Fibroblast of lung (primary cell): Measurements from ENCODE around the gene PDZD2. TPM values are rescaled to one million over a fixed set of nuclear protein-coding genes. Genes with fewer than 3 reads are reported as not detected.

ENCODE experiments used
- DNase-seq, 2 donors: peaks; one replicate each; pipeline versions ENCODE4 v3.0.0 to v3.0.0-alpha.2; 2010; ENCODE audit warnings: low read depth in 2 of 2
- H2AFZ ChIP-seq: 2 replicates; pipeline ENCODE4 v1.5.1; 2012; ENCODE audit warnings: low read length, control low read depth, inconsistent platforms
- H3K27ac ChIP-seq: 2 replicates; pipeline ENCODE4 v1.5.1; 2011; ENCODE audit warnings: low read length, control low read depth; ENCODE audit not compliant: insufficient read depth
- H3K27me3 ChIP-seq: 2 replicates; pipeline ENCODE4 v1.5.1; 2011; ENCODE audit warnings: mild to moderate bottlenecking, low read length; ENCODE audit not compliant: control insufficient read depth, insufficient read depth
- H3K36me3 ChIP-seq: 2 replicates; pipeline ENCODE4 v1.5.1; 2011; ENCODE audit warnings: low read length; ENCODE audit not compliant: control insufficient read depth, insufficient read depth
- H3K4me1 ChIP-seq: 2 replicates; pipeline ENCODE4 v1.5.1; 2011; ENCODE audit warnings: low read length; ENCODE audit not compliant: control insufficient read depth, insufficient read depth; ENCODE audit errors: extremely low read depth
- H3K4me2 ChIP-seq: 2 replicates; pipeline ENCODE4 v1.5.1; 2011; ENCODE audit warnings: low read length, control low read depth; ENCODE audit not compliant: insufficient read depth; ENCODE audit errors: extremely low read depth
- H3K4me3 ChIP-seq, 4 experiments: fragments of 200-600 bp in 1 of 4; sonication (generic) in 1 of 4; replicated peaks in 1 of 4; 2 replicates each; pipeline ENCODE4 v1.5.1; 2011 to 2016; ENCODE audit warnings: low read length in 4 of 4, low read depth in 3 of 4, mild to moderate bottlenecking in 3 of 4, control low read depth in 2 of 4, inconsistent platforms in 1 of 4, mixed read lengths in 1 of 4; ENCODE audit not compliant: insufficient read depth in 1 of 4; ENCODE audit errors: control extremely low read depth in 1 of 4
- H3K79me2 ChIP-seq: 2 replicates; pipeline ENCODE4 v1.5.1; 2012; ENCODE audit warnings: mild to moderate bottlenecking, low read length, inconsistent platforms; ENCODE audit not compliant: control insufficient read depth, insufficient read depth
- H3K9ac ChIP-seq: 2 replicates; pipeline ENCODE4 v1.5.1; 2011; ENCODE audit warnings: mild to moderate bottlenecking, low read length, control low read depth; ENCODE audit not compliant: insufficient read depth
- H3K9me3 ChIP-seq: 2 replicates; pipeline ENCODE4 v1.5.1; 2012; ENCODE audit warnings: low read depth, low read length; ENCODE audit not compliant: control insufficient read depth, insufficient read depth
- H4K20me1 ChIP-seq: 2 replicates; pipeline ENCODE4 v1.5.1; 2011; ENCODE audit warnings: low read length; ENCODE audit not compliant: control insufficient read depth, insufficient read depth; ENCODE audit errors: extremely low read depth
- EZH2 ChIP-seq: IDR thresholded peaks from 2 replicates; pipeline ENCODE4 v1.5.1; 2012; ENCODE audit warnings: low read length, control low read depth, mild to moderate bottlenecking; ENCODE audit errors: missing control alignments
- polyA plus RNA-seq, 2 donors: library from polyadenylated mRNA; depleted of rRNA in 1 of 2; stranded (reverse) in 1 of 2; unstranded in 1 of 2; fragments of >200 nt; gene quantifications; 2 replicates each; pipeline ENCODE4 v1.2.1, GENCODE V29; 2011 to 2012; ENCODE audit warnings: missing spikeins in 1 of 2
- total RNA-seq: library from RNA; depleted of rRNA; stranded (reverse); fragments of >200 nt; gene quantifications from 2 replicates; pipeline ENCODE4 v1.2.1, GENCODE V29; 2014
- TF ChIP-seq, protein P1 (sequence below), 2 donors: IDR thresholded peaks in 1 of 2; conservative IDR thresholded peaks in 1 of 2; 1 replicate in 1 of 2; 2 replicates in 1 of 2; pipeline ENCODE4 v1.5.1; 2011 to 2012; ENCODE audit warnings: low read length in 2 of 2, control low read depth in 1 of 2, inconsistent platforms in 1 of 2, low read depth in 1 of 2, mild to moderate bottlenecking in 1 of 2

PDZD2 gene
- total and polyA plus RNA-seq, 2 donors (not counting 1 experiment from before 2014, with no cell fraction given): 0.33 to 0.40 TPM

DNA sequence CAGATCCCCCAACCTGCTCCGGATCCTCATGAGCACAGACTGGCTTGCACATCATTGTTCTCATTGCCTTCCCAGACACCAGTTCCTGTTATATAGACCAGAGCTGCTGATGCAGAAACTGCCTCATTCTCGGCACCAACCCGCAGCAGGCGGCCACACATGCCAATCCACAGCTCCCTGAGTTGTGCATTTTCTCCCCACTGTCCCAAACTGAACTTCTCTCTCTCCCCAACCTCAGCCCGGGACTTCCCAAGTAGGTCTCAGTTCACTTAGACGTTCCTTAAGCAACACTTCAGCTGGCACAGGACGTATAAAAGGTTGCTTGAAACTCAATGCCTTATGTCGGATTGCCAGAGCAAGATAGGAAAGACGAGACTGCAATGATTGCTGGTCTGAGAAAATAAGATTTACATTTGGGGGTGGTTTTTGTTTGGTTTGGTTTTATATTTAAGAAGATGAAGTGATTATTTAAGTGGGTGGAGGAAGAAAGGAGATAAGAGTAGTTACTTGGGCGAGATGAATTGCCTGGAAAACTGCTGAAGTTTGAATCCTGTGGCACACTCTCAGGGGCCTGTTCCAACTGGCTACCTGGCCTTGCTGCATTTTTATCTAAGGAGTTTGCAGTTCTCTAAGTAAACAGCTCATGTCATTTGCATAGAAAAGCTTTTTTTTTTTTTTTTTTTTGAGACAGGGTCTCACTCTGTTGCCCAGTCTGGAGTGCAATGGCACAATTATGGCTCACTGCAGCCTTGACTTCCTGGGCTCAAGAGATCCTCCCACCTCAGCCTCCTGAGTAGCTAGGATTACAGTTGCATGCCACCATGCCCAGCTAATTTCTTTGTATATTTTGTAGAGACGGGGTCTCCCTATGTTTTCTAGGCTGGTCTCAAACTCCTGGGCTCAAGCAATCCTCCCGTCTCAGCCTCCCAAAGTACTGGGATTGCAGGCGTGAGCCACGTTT lies 379.8 kb downstream of the PDZD2 start:
- Histone ChIP-seq H4K20me1 (no peaks in the 10 kb centered on the region), H3K79me2 (no peaks in the 10 kb centered on the region), H3K4me1 (peaks cover 7% of the 10 kb centered on the region), H3K4me3 (no peak overlapping the region), H3K4me2 (peak overlapping the region; percentile 65), H3K36me3 (no peaks in the 10 kb centered on the region), H2AFZ (peak overlapping the region; percentile 53), H3K9me3 (no peaks in the 10 kb centered on the region), H3K27me3 (no peaks in the 10 kb centered on the region), H3K9ac (no peak overlapping the region), H3K27ac (no peak overlapping the region)
- TF ChIP-seq, protein P1, sequence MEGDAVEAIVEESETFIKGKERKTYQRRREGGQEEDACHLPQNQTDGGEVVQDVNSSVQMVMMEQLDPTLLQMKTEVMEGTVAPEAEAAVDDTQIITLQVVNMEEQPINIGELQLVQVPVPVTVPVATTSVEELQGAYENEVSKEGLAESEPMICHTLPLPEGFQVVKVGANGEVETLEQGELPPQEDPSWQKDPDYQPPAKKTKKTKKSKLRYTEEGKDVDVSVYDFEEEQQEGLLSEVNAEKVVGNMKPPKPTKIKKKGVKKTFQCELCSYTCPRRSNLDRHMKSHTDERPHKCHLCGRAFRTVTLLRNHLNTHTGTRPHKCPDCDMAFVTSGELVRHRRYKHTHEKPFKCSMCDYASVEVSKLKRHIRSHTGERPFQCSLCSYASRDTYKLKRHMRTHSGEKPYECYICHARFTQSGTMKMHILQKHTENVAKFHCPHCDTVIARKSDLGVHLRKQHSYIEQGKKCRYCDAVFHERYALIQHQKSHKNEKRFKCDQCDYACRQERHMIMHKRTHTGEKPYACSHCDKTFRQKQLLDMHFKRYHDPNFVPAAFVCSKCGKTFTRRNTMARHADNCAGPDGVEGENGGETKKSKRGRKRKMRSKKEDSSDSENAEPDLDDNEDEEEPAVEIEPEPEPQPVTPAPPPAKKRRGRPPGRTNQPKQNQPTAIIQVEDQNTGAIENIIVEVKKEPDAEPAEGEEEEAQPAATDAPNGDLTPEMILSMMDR (conservative IDR thresholded peaks at IDR 0.05 in 1 of 2, IDR thresholded peaks at IDR 0.05 in 1 of 2; ENCODE audit: low read depth in 1 of 2, low read length in 2 of 2): no peak
- DNase-seq: peak; percentile 32 to 65

DNA sequence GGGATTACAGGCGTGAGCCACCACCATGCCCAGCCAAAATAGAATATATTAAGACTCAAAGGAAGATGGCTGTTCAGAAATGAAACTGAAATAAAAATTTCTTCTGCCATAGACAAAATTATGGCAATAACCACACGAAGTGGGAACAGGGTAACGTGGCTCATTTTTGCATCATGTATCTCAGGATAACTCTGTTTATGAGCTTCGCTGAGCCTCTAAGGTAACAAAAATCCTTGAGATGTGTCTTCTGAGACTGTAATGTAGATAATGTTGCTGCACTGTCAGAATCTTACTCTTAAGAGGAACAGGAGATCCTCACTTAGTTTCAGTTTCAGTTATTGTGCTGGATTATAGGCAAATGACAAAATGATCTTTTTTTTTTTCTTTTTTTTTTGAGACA lies 381.3 kb downstream of the PDZD2 start:
- H3K9me3 ChIP-seq: no peaks in the 10 kb centered on the region
- no peak overlapping the region for H3K27ac ChIP-seq
- no peak for TF ChIP-seq EZH2
- TF ChIP-seq, protein P1 (conservative IDR thresholded peaks at IDR 0.05 in 1 of 2, IDR thresholded peaks at IDR 0.05 in 1 of 2; ENCODE audit: low read depth in 1 of 2, low read length in 2 of 2): no peak
- H3K4me1 ChIP-seq: peaks cover 7% of the 10 kb centered on the region
- no peak overlapping the region for H3K4me2 ChIP-seq
- DNase-seq: no peak
- no peaks in the 10 kb centered on the region for H3K36me3 ChIP-seq
- no peaks in the 10 kb centered on the region for H4K20me1 ChIP-seq
- no peaks in the 10 kb centered on the region for H3K27me3 ChIP-seq
- H3K4me3 ChIP-seq: no peak overlapping the region
- no peaks in the 10 kb centered on the region for H3K79me2 ChIP-seq
- no peak overlapping the region for H3K9ac ChIP-seq
- H2AFZ ChIP-seq: peak overlapping the region; percentile 65

DNA sequence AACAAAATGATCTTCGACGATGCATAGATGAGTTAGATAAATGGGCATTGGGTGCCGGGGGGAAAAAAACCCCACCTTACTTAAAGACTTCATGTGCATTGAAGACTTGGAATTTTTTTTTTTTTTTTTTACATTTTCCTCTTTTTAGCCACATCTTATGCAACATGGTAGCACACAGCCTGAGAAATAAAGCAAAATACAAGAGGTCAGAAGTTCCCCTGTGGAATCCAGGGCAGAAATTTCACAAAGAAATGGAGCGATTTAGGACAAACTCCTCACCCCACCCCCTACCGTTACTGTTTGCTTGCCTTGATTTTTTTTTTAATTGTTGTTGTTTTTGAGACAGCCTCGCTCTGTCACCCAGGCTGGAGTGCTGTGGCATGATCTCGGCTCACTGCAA lies 382.0 kb downstream of the PDZD2 start:
- no peaks in the 10 kb centered on the region for H3K9me3 ChIP-seq
- no peak for TF ChIP-seq EZH2
- TF ChIP-seq, protein P1 (conservative IDR thresholded peaks at IDR 0.05 in 1 of 2, IDR thresholded peaks at IDR 0.05 in 1 of 2; ENCODE audit: low read depth in 1 of 2, low read length in 2 of 2): no peak
- no peak overlapping the region for H3K9ac ChIP-seq
- H3K4me2 ChIP-seq: no peak overlapping the region
- no peak overlapping the region for H3K4me3 ChIP-seq
- H3K79me2 ChIP-seq: no peaks in the 10 kb centered on the region
- H4K20me1 ChIP-seq: no peaks in the 10 kb centered on the region
- H3K4me1 ChIP-seq: peaks cover 7% of the 10 kb centered on the region
- no peak overlapping the region for H3K27ac ChIP-seq
- no peak for DNase-seq
- no peaks in the 10 kb centered on the region for H3K27me3 ChIP-seq
- H3K36me3 ChIP-seq: no peaks in the 10 kb centered on the region
- no peak overlapping the region for H2AFZ ChIP-seq
